Smooth muscle cell (in vitro differentiated cells): ENCODE measurements around the gene PRMT3. TPM values are rescaled to one million over a fixed set of nuclear protein-coding genes. Genes with fewer than 3 reads are reported as not detected.
"Not testable (repeated sequence)": the region's sequence is repeated elsewhere in the genome, so short reads cannot be mapped to it uniquely, and the experiment has no call there.

Source experiments
- DNase-seq: peaks from one replicate; lab custom pipeline; 2025; ENCODE audit not compliant: unreplicated experiment; lab: John Stamatoyannopoulos, UW
- H2AFZ ChIP-seq: fragments of 200-600 bp; sonication (generic); 2 replicates; pipeline ENCODE4 v1.6.0; 2016; ENCODE audit warnings: antibody characterized with exemption, low read depth, mild to moderate bottlenecking
- H3F3A ChIP-seq: fragments of 200-600 bp; sonication (generic); 2 replicates; pipeline ENCODE4 v1.6.0; 2017; ENCODE audit warnings: antibody characterized with exemption, low read depth
- H3K27ac ChIP-seq: fragments of 200-600 bp; sonication (generic); 2 replicates; pipeline ENCODE4 v1.5.1; 2016; ENCODE audit warnings: low read depth, mild to moderate bottlenecking
- H3K27me3 ChIP-seq: fragments of 200-600 bp; sonication (generic); 2 replicates; pipeline ENCODE4 v1.6.1; 2016; ENCODE audit warnings: low read depth, mild to moderate bottlenecking
- H3K36me3 ChIP-seq: fragments of 200-600 bp; sonication (generic); 2 replicates; pipeline ENCODE4 v1.5.1; 2016; ENCODE audit warnings: low read depth
- H3K4me1 ChIP-seq: fragments of 200-600 bp; sonication (generic); 2 replicates; pipeline ENCODE4 v1.5.1; 2016; ENCODE audit warnings: low read depth
- H3K4me2 ChIP-seq: fragments of 200-600 bp; sonication (generic); 2 replicates; pipeline ENCODE4 v1.6.0; 2016; ENCODE audit warnings: mild to moderate bottlenecking
- H3K4me3 ChIP-seq: fragments of 200-600 bp; sonication (generic); 2 replicates; pipeline ENCODE4 v1.5.1; 2016; ENCODE audit warnings: mild to moderate bottlenecking
- H3K79me2 ChIP-seq: fragments of 200-600 bp; sonication (generic); 2 replicates; pipeline ENCODE4 v1.6.0; 2016; ENCODE audit warnings: low read depth, mild to moderate bottlenecking
- H3K9ac ChIP-seq: fragments of 200-600 bp; sonication (generic); 2 replicates; pipeline ENCODE4 v1.6.0; 2016; ENCODE audit warnings: low read depth
- H3K9me3 ChIP-seq: fragments of 200-600 bp; sonication (generic); replicated peaks from 2 replicates; pipeline ENCODE4 v1.5.1; 2016; ENCODE audit warnings: low read depth
- H4K20me1 ChIP-seq: fragments of 200-600 bp; sonication (generic); 2 replicates; pipeline ENCODE4 v1.6.0; 2016; ENCODE audit warnings: low read depth
- WGBS: methylation state at CpG from one replicate; pipeline ENCODE4 v1.1.7; 2016; ENCODE audit warnings: low lambda C conversion rate; 5-methylcytosine and 5-hydroxymethylcytosine counted together
- polyA plus RNA-seq: library from polyadenylated mRNA; unstranded; fragments of >200 nt; fragmentation: Nextera tagmentation; extraction: Ambion mirVana; gene quantifications from 2 replicates; pipeline ENCODE4 v1.2.1, GENCODE V29; 2016
- total RNA-seq: library from RNA; depleted of rRNA; stranded (reverse); fragments of >200 nt; gene quantifications from 2 replicates; pipeline ENCODE4 v1.2.3, GENCODE V29; 2014
- TF ChIP-seq, protein P1 (sequence below): fragments of 200-600 bp; sonication (generic); IDR thresholded peaks from 2 replicates; pipeline ENCODE4 v1.5.1; 2017; ENCODE audit warnings: borderline replicate concordance, mild to moderate bottlenecking, antibody characterized with exemption; ENCODE audit not compliant: insufficient read depth, poor library complexity, severe bottlenecking

The PRMT3 gene
- total and polyA plus RNA-seq, 2 experiments from 2014 or later = 8.1 to 13.4 TPM

DNA sequence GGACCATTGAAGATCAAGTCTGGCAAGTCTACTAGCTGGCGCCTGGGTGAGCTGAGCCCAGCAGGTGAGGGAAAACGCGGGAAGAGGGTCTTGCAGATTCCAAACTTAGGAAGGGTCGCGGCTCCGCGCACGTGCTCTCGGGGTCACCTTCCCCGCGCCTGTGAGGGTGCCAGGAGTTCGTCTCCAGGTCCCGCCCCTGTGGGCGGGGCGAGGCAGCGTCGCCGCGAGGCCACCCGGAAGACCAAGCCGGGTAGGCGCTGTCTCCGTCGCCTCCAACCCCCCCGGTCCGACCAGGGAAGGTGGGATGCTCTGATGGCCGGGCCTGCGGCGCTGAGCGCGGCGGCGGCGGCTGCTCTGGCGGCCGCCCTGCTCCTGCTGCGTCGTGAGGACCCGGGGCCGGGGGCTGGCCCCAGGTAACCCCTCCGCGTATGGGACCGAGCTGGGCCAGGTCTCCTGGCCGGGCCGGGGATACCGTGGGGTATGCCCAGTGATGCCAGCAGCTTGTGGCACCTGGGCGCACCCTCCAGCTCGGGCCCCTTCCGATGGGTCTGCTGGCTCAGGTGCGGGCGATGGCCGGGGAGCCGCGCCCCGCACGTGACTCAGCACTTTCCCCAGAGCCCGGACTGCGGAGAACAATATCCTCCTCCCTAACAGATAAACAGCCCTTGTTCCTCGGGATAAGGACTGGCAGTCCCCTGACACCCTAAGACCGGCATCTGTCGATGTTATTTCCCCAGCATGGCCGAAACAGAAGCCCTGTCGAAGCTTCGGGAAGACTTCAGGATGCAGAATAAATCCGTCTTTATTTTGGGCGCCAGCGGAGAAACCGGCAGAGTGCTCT lies 23.8 kb upstream of the PRMT3 start, which contains the start of gene HTATIP2:
TSS of gene HTATIP2 (plus strand) at position 215 of the 841 bp plus-strand sequence. CDS start at position 739, 524 bp downstream.
- Histone ChIP-seq H2AFZ (peak within 1 kb of the TSS; percentile 92), H3K27ac (peak within 1 kb of the TSS; percentile 28), H3K36me3 (no peaks in the 10 kb centered on the region), H3K79me2 (no peaks in the 10 kb centered on the region), H3K9ac (peak within 1 kb of the TSS; percentile 71), H3K4me3 (peak within 1 kb of the TSS; percentile 78), H4K20me1 (no peaks in the 10 kb centered on the region), H3F3A (peaks cover 9% of the 10 kb centered on the region), H3K4me1 (peaks cover 19% of the 10 kb centered on the region), H3K27me3 (no peaks in the 10 kb centered on the region), H3K4me2 (peak within 1 kb of the TSS; percentile 93), H3K9me3 (no peaks in the 10 kb centered on the region)
- DNase-seq = peak; percentile 25
- WGBS = 3% methylated on average over 67 of the region's 68 CpGs
- TF ChIP-seq, protein P1, sequence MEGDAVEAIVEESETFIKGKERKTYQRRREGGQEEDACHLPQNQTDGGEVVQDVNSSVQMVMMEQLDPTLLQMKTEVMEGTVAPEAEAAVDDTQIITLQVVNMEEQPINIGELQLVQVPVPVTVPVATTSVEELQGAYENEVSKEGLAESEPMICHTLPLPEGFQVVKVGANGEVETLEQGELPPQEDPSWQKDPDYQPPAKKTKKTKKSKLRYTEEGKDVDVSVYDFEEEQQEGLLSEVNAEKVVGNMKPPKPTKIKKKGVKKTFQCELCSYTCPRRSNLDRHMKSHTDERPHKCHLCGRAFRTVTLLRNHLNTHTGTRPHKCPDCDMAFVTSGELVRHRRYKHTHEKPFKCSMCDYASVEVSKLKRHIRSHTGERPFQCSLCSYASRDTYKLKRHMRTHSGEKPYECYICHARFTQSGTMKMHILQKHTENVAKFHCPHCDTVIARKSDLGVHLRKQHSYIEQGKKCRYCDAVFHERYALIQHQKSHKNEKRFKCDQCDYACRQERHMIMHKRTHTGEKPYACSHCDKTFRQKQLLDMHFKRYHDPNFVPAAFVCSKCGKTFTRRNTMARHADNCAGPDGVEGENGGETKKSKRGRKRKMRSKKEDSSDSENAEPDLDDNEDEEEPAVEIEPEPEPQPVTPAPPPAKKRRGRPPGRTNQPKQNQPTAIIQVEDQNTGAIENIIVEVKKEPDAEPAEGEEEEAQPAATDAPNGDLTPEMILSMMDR = no peak

DNA sequence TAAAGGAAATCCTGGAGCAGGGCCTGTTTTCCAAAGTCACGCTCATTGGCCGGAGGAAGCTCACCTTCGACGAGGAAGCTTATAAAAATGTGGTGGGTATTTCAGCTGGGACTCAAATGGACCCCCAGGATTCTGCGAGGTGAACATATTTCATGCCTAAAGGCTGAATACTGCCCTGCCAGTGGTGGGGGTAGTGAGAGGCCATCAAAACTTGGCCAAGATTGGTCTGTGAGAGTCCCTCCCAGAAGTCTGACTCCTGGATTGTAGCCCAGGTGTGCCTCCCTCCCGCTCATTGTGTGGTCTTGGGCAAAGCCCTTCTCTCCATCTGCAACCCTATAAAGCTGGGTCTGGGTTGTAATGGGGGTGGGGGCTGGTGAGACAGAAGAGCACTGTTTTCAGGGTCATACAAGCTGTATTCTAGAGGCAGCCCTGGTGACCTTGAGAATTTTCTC lies 23.1 kb upstream of the PRMT3 start:
- Histone ChIP-seq H3K9me3 (no peaks in the 10 kb centered on the region), H3K4me1 (peaks cover 21% of the 10 kb centered on the region), H3K4me3 (peak overlapping the region; percentile 78), H2AFZ (peak overlapping the region; percentile 92), H3K27ac (peak overlapping the region; percentile 28), H3K36me3 (no peaks in the 10 kb centered on the region), H3K4me2 (peak overlapping the region; percentile 93), H3K79me2 (no peaks in the 10 kb centered on the region), H4K20me1 (no peaks in the 10 kb centered on the region), H3K9ac (peak overlapping the region; percentile 71), H3F3A (peaks cover 9% of the 10 kb centered on the region), H3K27me3 (no peaks in the 10 kb centered on the region)
- WGBS = 47% methylated on average over 6 of the region's 6 CpGs
- TF ChIP-seq, protein P1 = no peak
- no peak for DNase-seq

DNA sequence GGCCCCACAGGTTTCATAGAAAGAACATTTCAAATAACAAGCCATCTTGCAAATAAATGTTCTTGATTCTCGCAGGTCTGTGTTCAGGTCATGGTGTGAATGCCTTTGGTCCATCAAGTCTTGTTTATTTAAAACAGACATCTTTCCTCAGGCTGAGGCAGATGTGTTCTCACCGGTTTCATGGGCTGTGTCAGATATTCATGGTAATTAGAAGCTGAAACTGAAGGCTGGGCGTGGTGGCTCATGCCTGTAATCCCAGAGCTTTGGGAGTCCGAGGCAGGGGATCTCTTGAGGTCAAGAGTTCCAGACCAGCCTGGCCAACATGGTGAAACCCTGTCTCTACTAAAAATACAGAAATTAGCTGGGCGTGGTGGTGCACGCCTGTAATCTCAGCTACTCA lies 22.1 kb upstream of the PRMT3 start:
- H4K20me1 ChIP-seq, H3K9ac ChIP-seq, H2AFZ ChIP-seq, H3K4me3 ChIP-seq, DNase-seq, H3K27me3 ChIP-seq, H3K9me3 ChIP-seq, H3K36me3 ChIP-seq, H3K27ac ChIP-seq, H3K4me2 ChIP-seq, H3F3A ChIP-seq, H3K79me2 ChIP-seq: not testable (repeated sequence)
- peaks cover 21% of the 10 kb centered on the region for H3K4me1 ChIP-seq
- WGBS = 82% methylated on average over 6 of the region's 6 CpGs

DNA sequence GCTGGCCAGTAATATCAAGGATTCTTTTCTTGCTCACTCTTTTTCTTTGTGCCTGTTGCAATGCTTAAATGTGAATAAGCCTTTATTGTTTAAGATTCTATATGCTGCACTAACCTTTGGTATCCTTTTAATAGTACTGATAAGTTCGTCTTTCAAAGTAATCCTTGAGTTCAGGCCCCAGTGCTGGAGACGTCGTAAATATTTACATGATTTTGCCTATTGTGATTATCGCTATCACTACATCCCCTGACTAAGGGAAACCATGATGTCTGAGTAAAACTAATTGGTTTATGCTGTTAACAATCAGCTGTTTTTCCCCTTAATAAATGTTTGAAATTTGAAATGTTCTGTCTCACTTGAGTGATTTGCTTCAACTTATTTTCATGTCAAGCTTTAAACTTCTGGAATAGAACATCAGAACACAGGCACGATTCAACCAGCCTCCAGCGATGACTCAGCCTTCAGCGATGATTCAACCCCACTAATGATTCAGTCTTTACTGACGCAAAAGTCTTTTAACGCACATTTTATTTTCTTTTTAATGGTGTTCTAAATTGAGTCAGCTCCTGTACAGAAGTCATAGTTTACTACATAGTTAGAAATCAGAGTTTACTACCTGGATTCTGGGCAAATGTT lies 20.1 kb upstream of the PRMT3 start:
- Histone ChIP-seq H3K4me2 (peak overlapping the region; percentile 43), H3K9ac (peak overlapping the region; percentile 60), H2AFZ (peak overlapping the region; percentile 1), H3F3A (peaks cover 9% of the 10 kb centered on the region), H3K27ac (peak overlapping the region; percentile 88), H3K9me3 (no peaks in the 10 kb centered on the region), H3K27me3 (no peaks in the 10 kb centered on the region), H3K36me3 (no peaks in the 10 kb centered on the region), H3K4me3 (peak overlapping the region; percentile 5), H4K20me1 (no peaks in the 10 kb centered on the region), H3K4me1 (peaks cover 21% of the 10 kb centered on the region), H3K79me2 (peaks cover 4% of the 10 kb centered on the region)
- 7% methylated on average over 9 of the region's 9 CpGs for WGBS
- DNase-seq = no peak
- TF ChIP-seq, protein P1 = no peak
